Immature natural killer cell (primary cell): Measurements from ENCODE around the gene COL4A1. TPM values are rescaled to one million over a fixed set of nuclear protein-coding genes. Genes with fewer than 3 reads are reported as not detected.
"Not testable (repeated sequence)": the region's sequence is repeated elsewhere in the genome, so short reads cannot be mapped to it uniquely, and the experiment has no call there.

Source experiments
- DNase-seq, 3 donors: peaks; one replicate each; pipeline ENCODE4 v3.0.0; 2022; ENCODE audit warnings: mixed read lengths in 1 of 3
- H3K27ac Mint-ChIP-seq, 6 donors: one replicate each; pipeline ENCODE4 v1.8.0; 2020; ENCODE audit warnings: mixed read lengths in 6 of 6, mild to moderate bottlenecking in 5 of 6, inconsistent platforms in 4 of 6, moderate library complexity in 3 of 6
- H3K27me3 Mint-ChIP-seq, 3 donors: one replicate each; pipeline ENCODE4 v1.8.0; 2020 to 2021; ENCODE audit warnings: low read depth in 3 of 3, mild to moderate bottlenecking in 3 of 3, mixed read lengths in 3 of 3, moderate library complexity in 3 of 3, inconsistent platforms in 1 of 3
- H3K36me3 Mint-ChIP-seq, 3 donors: one replicate each; pipeline ENCODE4 v1.8.0; 2020; ENCODE audit warnings: mixed read lengths in 3 of 3, inconsistent platforms in 2 of 3, mild to moderate bottlenecking in 2 of 3
- H3K4me1 Mint-ChIP-seq, 2 donors: one replicate each; pipeline ENCODE4 v1.8.0; 2020; ENCODE audit warnings: inconsistent platforms in 2 of 2, mild to moderate bottlenecking in 2 of 2, mixed read lengths in 2 of 2, moderate library complexity in 1 of 2
- H3K4me3 Mint-ChIP-seq, 5 donors: one replicate each; pipeline ENCODE4 v1.8.0; 2020; ENCODE audit warnings: mild to moderate bottlenecking in 5 of 5, mixed read lengths in 5 of 5, inconsistent platforms in 3 of 5, moderate library complexity in 3 of 5
- H3K9me3 Mint-ChIP-seq, 6 donors: one replicate each; pipeline ENCODE4 v1.8.0; 2020; ENCODE audit warnings: mild to moderate bottlenecking in 6 of 6, mixed read lengths in 6 of 6, inconsistent platforms in 4 of 6, moderate library complexity in 3 of 6
- polyA plus RNA-seq, 3 donors: library from polyadenylated mRNA; unstranded; fragments of 300-500 nt; fragmentation: Illumina TruSeq; gene quantifications; one replicate each; pipeline ENCODE4 v1.2.3, GENCODE V29; 2021

The COL4A1 gene
- polyA plus RNA-seq, 3 donors from 2014 or later, result not detected

DNA sequence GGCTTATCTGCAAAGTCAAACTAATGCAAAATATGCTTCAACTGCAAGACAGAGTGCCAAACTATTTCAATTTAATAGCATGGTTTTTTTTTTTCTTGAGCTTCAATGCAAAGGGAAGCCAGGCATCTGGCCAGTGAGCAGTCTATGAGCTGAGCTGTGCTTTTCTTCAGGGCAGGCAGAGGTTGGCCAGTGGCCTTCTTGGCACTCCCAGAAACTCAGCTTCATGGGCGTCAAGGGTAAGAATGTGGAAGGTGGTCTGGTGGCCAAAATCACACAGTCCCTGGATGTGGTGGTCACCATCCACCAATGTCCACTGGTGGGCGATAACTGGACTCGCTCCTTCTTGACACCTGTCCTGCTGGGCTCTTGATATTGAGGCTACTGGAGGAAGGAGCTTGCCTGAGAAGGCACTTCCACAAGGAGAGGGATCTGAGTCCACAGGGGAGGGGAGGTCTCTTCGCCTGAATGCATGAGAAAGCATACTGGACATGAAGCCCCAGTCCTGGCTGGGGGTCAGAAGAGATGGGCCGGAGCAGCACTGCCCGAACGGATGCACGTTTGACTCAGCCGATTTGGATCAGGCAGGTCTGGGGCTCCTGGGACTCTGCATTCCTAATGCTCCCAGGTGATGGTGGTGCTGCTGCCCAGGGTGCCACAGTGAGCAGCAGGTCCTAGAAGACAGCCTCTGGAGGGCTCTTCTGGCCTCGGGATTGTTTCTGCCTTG is 17.2 kb upstream of the COL4A1 start:
- DNase-seq, result no peak
- Mint-ChIP-seq H3K27ac (no peak overlapping the region), H3K36me3 (no peaks in the 10 kb centered on the region), H3K4me1 (no peaks in the 10 kb centered on the region), H3K9me3 (no peaks in the 10 kb centered on the region), H3K27me3 (peaks cover 6 to 9% (median 7%) of the 10 kb centered on the region in 3 donors), H3K4me3 (no peak overlapping the region)

DNA sequence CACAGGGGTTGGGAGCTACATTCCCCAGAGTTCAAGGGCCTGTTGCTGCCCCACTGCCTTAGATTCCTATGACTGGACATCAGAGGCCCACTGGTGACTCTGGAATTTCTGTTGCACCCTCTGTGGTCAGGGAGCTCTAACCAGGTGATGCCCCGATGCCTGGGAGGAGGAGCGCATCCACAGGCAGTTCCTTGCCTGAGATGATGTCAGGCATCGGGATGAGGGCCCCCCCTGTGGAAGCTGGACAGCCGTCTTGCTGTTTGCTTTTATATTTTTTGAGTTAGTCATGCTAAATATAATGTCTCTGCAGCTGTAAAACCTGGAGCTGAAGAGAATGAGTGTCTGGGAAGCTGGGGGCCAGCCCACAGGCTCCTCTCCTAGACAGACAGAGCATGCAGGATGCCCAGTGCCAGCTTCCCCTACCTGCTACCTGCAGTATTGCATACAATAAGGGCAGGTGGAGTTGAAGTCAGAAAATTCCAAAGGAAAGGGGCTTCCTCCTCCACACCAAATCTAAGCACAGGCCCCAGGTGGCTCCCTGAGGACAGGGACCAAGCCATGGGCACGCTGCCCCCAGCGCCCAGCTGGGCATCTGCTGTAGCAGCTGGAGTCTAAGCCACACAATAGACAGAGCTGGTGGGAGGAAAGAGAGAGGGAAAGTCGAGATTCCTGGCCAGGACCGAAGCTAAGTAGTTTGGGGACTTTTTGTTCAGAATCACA is 16.4 kb upstream of the COL4A1 start:
- H3K27me3 Mint-ChIP-seq, result peaks cover 6 to 9% (median 7%) of the 10 kb centered on the region in 3 donors
- DNase-seq, result no peak
- no peak overlapping the region for H3K27ac Mint-ChIP-seq
- no peak overlapping the region for H3K4me3 Mint-ChIP-seq
- no peaks in the 10 kb centered on the region for H3K9me3 Mint-ChIP-seq
- H3K4me1 Mint-ChIP-seq, result no peaks in the 10 kb centered on the region
- no peaks in the 10 kb centered on the region for H3K36me3 Mint-ChIP-seq

DNA sequence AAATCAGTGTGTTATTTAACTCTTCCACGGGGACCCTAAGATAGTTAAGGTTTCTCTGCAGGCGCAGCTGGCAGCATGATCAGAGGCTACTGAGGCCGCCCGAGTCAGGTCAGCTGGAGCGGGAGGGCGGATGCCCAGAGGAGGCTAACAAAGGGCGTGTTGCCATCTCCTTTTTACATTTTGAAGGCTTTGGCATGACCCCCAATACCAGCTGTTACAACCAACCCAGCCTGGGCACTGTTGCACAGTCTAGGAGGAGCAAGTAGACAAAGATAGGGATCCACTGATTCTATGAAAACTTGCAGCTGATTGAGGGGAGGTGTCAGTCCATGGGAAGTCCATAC is 15.8 kb upstream of the COL4A1 start:
- H3K36me3 Mint-ChIP-seq, result no peaks in the 10 kb centered on the region
- no peak overlapping the region for H3K4me3 Mint-ChIP-seq
- no peak for DNase-seq
- no peaks in the 10 kb centered on the region for H3K4me1 Mint-ChIP-seq
- H3K27ac Mint-ChIP-seq, result no peak overlapping the region
- peaks cover 7 to 10% (median 9%) of the 10 kb centered on the region in 3 donors for H3K27me3 Mint-ChIP-seq
- no peaks in the 10 kb centered on the region for H3K9me3 Mint-ChIP-seq

GRCh38 chr13:110322126-110322827 is 15.3 kb upstream of the COL4A1 start:
- H3K4me1 Mint-ChIP-seq, result no peaks in the 10 kb centered on the region
- peaks cover 6 to 11% (median 9%) of the 10 kb centered on the region in 3 donors for H3K27me3 Mint-ChIP-seq
- H3K4me3 Mint-ChIP-seq, result no peak overlapping the region
- H3K36me3 Mint-ChIP-seq, result no peaks in the 10 kb centered on the region
- no peaks in the 10 kb centered on the region for H3K9me3 Mint-ChIP-seq
- H3K27ac Mint-ChIP-seq, result no peak overlapping the region
- no peak for DNase-seq

DNA sequence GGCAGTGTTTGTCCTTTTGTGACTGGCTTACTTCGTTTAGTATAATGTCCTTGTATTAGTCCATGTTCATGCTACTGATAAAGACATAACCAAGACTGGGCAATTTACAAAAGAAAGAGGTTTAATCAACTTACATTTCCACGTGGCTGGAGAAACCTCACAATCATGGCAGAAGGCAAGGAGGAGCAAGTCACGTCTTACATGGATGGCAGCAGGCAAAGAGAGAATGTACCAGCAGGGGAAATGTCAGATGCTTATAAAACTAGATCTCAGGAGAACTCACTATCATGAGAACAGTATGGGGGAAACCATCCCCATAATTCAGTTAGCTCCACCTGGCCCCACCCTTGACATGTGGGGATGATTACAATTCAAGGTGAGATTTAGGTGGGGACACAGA is 14.6 kb upstream of the COL4A1 start:
- H3K4me3 Mint-ChIP-seq, H3K9me3 Mint-ChIP-seq, H3K27ac Mint-ChIP-seq, DNase-seq, H3K4me1 Mint-ChIP-seq, H3K36me3 Mint-ChIP-seq: not testable (repeated sequence)
- H3K27me3 Mint-ChIP-seq, result peaks cover 9 to 11% (median 10%) of the 10 kb centered on the region in 3 donors

DNA sequence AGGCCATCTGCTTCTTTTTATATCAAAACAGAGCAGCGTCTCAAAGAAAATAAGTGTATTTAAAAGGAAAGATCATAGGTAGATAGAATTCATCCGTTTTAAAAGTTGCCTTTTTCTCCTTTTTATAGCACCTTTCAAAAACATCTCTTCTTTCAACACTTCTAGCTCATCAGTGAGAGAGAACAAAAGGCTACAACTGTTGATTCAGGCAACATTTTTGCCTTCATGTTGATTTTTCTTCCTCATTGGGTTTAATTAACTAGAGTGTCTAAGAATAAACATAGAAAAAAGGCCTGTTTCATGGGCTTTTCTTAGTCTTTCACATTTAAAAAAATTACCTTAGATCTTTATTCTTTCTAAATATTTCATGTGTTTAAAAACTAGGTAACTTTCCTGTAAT is 13.7 kb upstream of the COL4A1 start:
- Mint-ChIP-seq H3K27ac (no peak overlapping the region), H3K4me3 (no peak overlapping the region), H3K4me1 (no peaks in the 10 kb centered on the region), H3K27me3 (peaks cover 9 to 11% (median 10%) of the 10 kb centered on the region in 3 donors), H3K36me3 (no peaks in the 10 kb centered on the region), H3K9me3 (no peaks in the 10 kb centered on the region)
- DNase-seq, result no peak

DNA sequence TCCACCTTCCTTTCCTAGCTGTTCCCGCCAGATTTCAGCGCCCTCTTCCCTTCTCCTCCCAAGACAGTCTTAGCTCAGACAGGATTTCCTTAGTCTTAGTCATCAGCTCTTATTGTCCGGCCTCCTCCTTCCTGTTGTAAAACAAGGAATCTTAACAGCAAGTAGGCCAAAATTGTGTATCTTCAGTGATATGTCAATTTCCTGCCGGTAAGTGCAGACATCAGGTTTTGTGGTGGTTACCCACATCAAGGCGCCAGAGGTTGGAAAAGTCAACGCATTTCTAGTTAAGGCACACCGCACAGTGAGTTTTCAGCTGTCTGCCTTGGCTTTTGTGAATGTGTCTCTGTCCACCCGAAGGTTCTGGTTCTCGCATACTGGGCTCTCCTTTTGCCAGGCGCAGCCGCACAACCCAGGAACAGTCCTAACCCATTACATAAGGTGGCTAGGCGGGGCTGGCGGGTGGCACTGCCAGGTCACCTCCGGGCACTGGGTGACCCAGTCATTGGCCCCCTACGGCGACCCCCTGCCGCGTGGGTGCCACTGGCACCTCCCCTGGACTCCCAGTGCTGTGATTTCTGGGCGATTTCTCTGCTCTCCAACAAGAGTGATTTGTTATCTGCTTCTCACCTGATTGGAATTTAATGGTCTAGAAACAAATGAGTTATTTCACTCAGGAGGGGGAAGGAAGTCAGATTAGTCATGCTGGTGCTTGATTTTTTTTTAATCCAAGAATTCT is 13.0 kb upstream of the COL4A1 start:
- Mint-ChIP-seq H3K27ac (no peak overlapping the region), H3K4me3 (no peak overlapping the region), H3K9me3 (no peaks in the 10 kb centered on the region), H3K36me3 (no peaks in the 10 kb centered on the region), H3K4me1 (no peaks in the 10 kb centered on the region), H3K27me3 (peaks cover 7 to 9% (median 8%) of the 10 kb centered on the region in 3 donors)
- DNase-seq, result no peak

GRCh38 chr13:110319397-110319773 is 12.4 kb upstream of the COL4A1 start:
- Mint-ChIP-seq H3K27ac (no peak overlapping the region), H3K4me1 (no peaks in the 10 kb centered on the region), H3K27me3 (peaks cover 5 to 9% (median 8%) of the 10 kb centered on the region in 3 donors), H3K9me3 (no peaks in the 10 kb centered on the region), H3K4me3 (no peak overlapping the region), H3K36me3 (no peaks in the 10 kb centered on the region)
- no peak for DNase-seq

DNA sequence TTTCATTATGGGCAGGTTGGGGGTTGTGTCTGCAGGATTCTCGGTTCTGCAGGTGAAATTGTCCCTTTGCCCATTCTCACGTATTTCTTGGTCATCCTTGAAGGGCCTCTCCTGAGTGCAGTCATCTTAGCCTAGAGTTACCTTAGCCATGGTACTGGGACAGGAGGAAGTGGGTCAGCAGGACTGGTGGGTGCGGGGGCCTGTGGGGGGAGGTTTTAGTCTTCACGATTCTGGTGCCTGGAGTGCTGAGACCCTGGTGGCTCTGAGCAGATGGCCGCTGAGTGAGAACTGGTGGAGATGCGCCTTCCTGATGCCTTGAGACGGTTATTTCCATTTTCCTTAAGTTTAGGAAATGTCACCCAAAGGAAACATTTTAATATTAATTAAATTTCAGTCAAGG is 12.0 kb upstream of the COL4A1 start:
- H3K36me3 Mint-ChIP-seq, result no peaks in the 10 kb centered on the region
- H3K4me3 Mint-ChIP-seq, result no peak overlapping the region
- no peaks in the 10 kb centered on the region for H3K9me3 Mint-ChIP-seq
- DNase-seq, result no peak
- H3K4me1 Mint-ChIP-seq, result no peaks in the 10 kb centered on the region
- H3K27me3 Mint-ChIP-seq, result peaks cover 7 to 9% (median 7%) of the 10 kb centered on the region in 3 donors
- H3K27ac Mint-ChIP-seq, result no peak overlapping the region

DNA sequence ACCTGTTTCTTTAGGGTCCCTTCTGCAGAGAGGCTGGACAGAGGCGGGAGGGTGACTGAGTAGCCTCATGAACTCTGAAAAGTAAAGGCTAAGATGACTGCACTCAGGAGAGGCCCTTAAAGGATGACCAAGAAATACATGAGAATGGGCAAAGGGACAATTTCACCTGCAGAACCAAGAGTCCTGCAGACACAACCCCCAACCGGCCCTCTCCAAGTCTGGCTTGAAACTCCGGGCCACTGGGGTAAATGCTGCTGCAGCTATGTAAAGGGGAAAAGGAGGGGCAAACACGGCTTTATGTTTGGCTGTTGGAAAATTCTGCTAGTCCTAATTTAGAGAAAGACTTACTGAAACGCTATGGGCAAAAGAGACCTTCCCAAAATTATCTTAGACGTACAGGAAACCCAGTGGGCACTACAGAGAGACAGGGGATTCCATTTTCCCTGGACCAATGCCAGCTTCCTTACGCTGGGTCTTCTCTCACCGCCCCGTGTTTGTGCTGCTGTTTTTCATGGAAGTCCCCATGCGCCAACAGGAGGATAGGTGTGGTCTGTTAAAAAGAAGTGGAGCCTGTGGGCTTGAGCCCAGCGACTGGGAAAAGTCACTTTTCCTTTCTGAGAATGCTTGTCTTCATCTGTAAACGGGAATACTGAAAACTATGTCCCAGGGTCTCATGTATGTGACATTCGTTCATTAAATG is 10.7 kb upstream of the COL4A1 start:
- Mint-ChIP-seq H3K27me3 (peaks cover 7 to 14% (median 11%) of the 10 kb centered on the region in 3 donors), H3K27ac (no peak overlapping the region)
- no peak for DNase-seq

GRCh38 chr13:110317093-110317492 is 10.1 kb upstream of the COL4A1 start:
- H3K4me1 Mint-ChIP-seq, result no peaks in the 10 kb centered on the region
- no peak overlapping the region for H3K4me3 Mint-ChIP-seq
- H3K9me3 Mint-ChIP-seq, result peaks cover 0 to 3% (median 0%) of the 10 kb centered on the region in 6 donors
- H3K27ac Mint-ChIP-seq, result no peak overlapping the region
- H3K36me3 Mint-ChIP-seq, result no peaks in the 10 kb centered on the region
- DNase-seq, result no peak
- peaks cover 7 to 17% (median 14%) of the 10 kb centered on the region in 3 donors for H3K27me3 Mint-ChIP-seq

More for the DNA sequence above, 10.7 kb upstream of the COL4A1 start:
- H3K4me3 Mint-ChIP-seq, result no peak overlapping the region
- H3K9me3 Mint-ChIP-seq, result no peaks in the 10 kb centered on the region
- H3K4me1 Mint-ChIP-seq, result no peaks in the 10 kb centered on the region
- H3K36me3 Mint-ChIP-seq, result no peaks in the 10 kb centered on the region

GRCh38 chr13:110316196-110316595 is 9.2 kb upstream of the COL4A1 start:
- Mint-ChIP-seq H3K9me3 (peaks cover 0 to 5% (median 0%) of the 10 kb centered on the region in 6 donors), H3K4me1 (no peaks in the 10 kb centered on the region), H3K36me3 (no peaks in the 10 kb centered on the region), H3K27ac (no peak overlapping the region), H3K27me3 (peaks cover 7 to 16% (median 11%) of the 10 kb centered on the region in 3 donors), H3K4me3 (no peak overlapping the region)
- DNase-seq, result no peak

DNA sequence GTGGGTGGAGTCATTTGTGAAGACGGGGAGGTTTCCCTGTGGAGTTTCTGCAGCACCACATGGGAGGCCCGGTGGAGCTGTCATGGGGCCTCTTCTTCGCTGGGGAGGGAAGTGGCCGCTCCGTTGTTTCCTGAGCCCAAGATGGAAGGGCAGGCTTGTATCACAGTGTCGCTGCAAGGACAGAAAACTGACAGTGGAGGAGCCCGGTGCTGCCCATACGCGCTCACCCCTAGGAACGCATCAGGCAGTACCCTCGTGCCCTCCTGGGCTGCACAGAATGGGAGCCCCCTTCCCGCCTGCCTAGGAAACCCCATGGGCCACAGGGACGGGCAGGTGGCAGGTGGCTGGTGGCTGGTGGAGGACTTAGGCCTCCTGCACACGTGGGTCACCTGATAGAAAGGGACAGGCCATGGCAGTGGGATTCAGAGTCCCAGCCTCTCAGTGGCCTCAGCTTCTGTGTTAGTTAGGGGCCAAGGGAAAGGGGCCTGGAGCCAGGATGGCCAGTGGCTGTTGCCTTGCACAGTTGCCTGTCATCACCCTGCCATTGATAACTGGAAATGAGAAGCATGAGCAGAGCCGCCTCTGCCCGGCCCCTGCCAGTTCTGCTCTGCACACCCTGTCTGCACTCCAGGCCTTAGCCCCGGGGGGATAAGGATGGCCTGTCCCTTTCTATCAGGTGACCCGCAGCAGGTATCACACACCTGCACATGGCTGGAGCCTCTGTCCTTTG is 7.7 kb upstream of the COL4A1 start:
- DNase-seq, result no peak
- peaks cover 0 to 5% (median 0%) of the 10 kb centered on the region in 6 donors for H3K9me3 Mint-ChIP-seq
- no peaks in the 10 kb centered on the region for H3K36me3 Mint-ChIP-seq
- H3K4me3 Mint-ChIP-seq, result no peak overlapping the region
- no peak overlapping the region for H3K27ac Mint-ChIP-seq
- H3K27me3 Mint-ChIP-seq, result peaks cover 7 to 16% (median 16%) of the 10 kb centered on the region in 3 donors
- no peaks in the 10 kb centered on the region for H3K4me1 Mint-ChIP-seq
